A549 (cell line): Measurements from ENCODE around the gene COMMD10. TPM values are rescaled to one million over a fixed set of nuclear protein-coding genes. Genes with fewer than 3 reads are reported as not detected.

Experiments used
- ATAC-seq, 2 experiments: fragments of 200-7000 bp in 1 of 2; fragments of >200 bp in 1 of 2; cut with Nextera tagmentation in 1 of 2; cut with Tn5 transposase in 1 of 2; 3 replicates each; pipeline versions ENCODE4 v1.8.0 to v1.9.1; 2018 to 2020; ENCODE audit warnings: mild to moderate bottlenecking in 1 of 2, moderate library complexity in 1 of 2
- CTCF ChIA-PET: fragments of 300-600 bp; sonication (Branson Sonifier 250); formaldehyde crosslinking; extraction: SDS; loops from one replicate; lab custom pipeline; 2021; ENCODE audit warnings: antibody characterized with exemption, inconsistent platforms; lab: Yijun Ruan, JAX
- POLR2A ChIA-PET: fragments of 350-600 bp; formaldehyde crosslinking; extraction: SDS; loops from one replicate; lab custom pipeline; 2021; ENCODE audit warnings: antibody characterized with exemption, inconsistent platforms; lab: Yijun Ruan, JAX
- DNase-seq, 2 experiments: peaks; one replicate each; pipeline versions ENCODE4 v3.0.0 to v3.0.0-alpha.2; 2011 to 2016; ENCODE audit warnings: low read depth in 1 of 2, low spot score in 1 of 2
- FAIRE-seq: peaks from 2 replicates; lab custom pipeline; 2011; peaks lifted over from hg19 to GRCh38; lab: Jason Lieb, UNC
- H3K27ac ChIP-seq, 2 experiments: fragments of >200 bp; sonication (Bioruptor Twin); formaldehyde crosslinking; 3 replicates each; pipeline ENCODE4 v1.5.1; 2016 to 2017
- H3K4me1 ChIP-seq: fragments of >200 bp; sonication (Bioruptor Twin); formaldehyde crosslinking; 3 replicates; pipeline ENCODE4 v1.6.1; 2016
- H3K4me2 ChIP-seq: fragments of >200 bp; sonication (Bioruptor Twin); formaldehyde crosslinking; 3 replicates; pipeline ENCODE4 v1.6.1; 2016
- H3K4me3 ChIP-seq: fragments of >200 bp; sonication (Bioruptor Twin); formaldehyde crosslinking; 3 replicates; pipeline ENCODE4 v1.5.1; 2016
- H3K9me3 ChIP-seq: fragments of >200 bp; sonication (Bioruptor Twin); formaldehyde crosslinking; 3 replicates; pipeline ENCODE4 v1.6.1; 2016
- ATOH8 ChIP-seq: fragments of 250-450 bp; sonication (Bioruptor Pico); IDR thresholded peaks from 2 replicates; pipeline ENCODE4 v1.5.0; 2020; ENCODE audit warnings: low read depth, mild to moderate bottlenecking, moderate library complexity
- BCL3 ChIP-seq: fragments of >200 bp; sonication (Bioruptor Twin); formaldehyde crosslinking; IDR thresholded peaks from 3 replicates; pipeline ENCODE4 v1.6.1; 2016
- BHLHE40 ChIP-seq: IDR thresholded peaks from 2 replicates; pipeline ENCODE4 v1.6.1; 2012; ENCODE audit warnings: low read depth, low read length, inconsistent platforms
- CBX2 ChIP-seq: fragments of 200-600 bp; sonication (generic); IDR thresholded peaks from 2 replicates; pipeline ENCODE4 v1.6.1; 2016; ENCODE audit warnings: low read depth, mild to moderate bottlenecking, borderline replicate concordance
- CBX8 ChIP-seq: fragments of 200-600 bp; sonication (generic); IDR thresholded peaks from 2 replicates; pipeline ENCODE4 v1.6.1; 2016
- CEBPB ChIP-seq, 2 experiments: fragments of >200 bp in 1 of 2; sonication (Bioruptor Twin) in 1 of 2; formaldehyde crosslinking in 1 of 2; IDR thresholded peaks; 2 replicates each; pipeline ENCODE4 v1.6.1; 2012 to 2016
- CHD2 ChIP-seq: fragments of 150-350 bp; IDR thresholded peaks from 2 replicates; pipeline ENCODE4 v1.6.1; 2014; ENCODE audit warnings: low read length; ENCODE audit not compliant: partially characterized antibody
- CHD4 ChIP-seq: fragments of 200-600 bp; sonication (generic); IDR thresholded peaks from 2 replicates; pipeline ENCODE4 v1.6.1; 2016; ENCODE audit warnings: antibody characterized with exemption, mild to moderate bottlenecking, borderline replicate concordance
- EHMT2 ChIP-seq: fragments of 200-600 bp; sonication (generic); IDR thresholded peaks from 2 replicates; pipeline ENCODE4 v1.6.1; 2016; ENCODE audit warnings: antibody characterized with exemption, low read depth, mild to moderate bottlenecking, moderate library complexity
- ELK1 ChIP-seq: fragments of 150-350 bp; IDR thresholded peaks from 2 replicates; pipeline ENCODE4 v1.6.1; 2014; ENCODE audit warnings: low read depth, mild to moderate bottlenecking, low read length
- ESRRA ChIP-seq: fragments of 150-350 bp; IDR thresholded peaks from 2 replicates; pipeline ENCODE4 v1.6.1; 2014; ENCODE audit warnings: mild to moderate bottlenecking, low read length, borderline replicate concordance
- FOSL2 ChIP-seq, 2 experiments: fragments of 450-650 bp in 1 of 2; fragments of >200 bp in 1 of 2; sonication (Bioruptor Twin) in 1 of 2; formaldehyde crosslinking; IDR thresholded peaks; 2 replicates each; pipeline versions ENCODE4 v1.5.0 to v1.6.1; 2016 to 2020; ENCODE audit warnings: mild to moderate bottlenecking in 1 of 2, moderate library complexity in 1 of 2
- FOXS1 ChIP-seq: fragments of 250-450 bp; sonication (Bioruptor Pico); IDR thresholded peaks from 2 replicates; pipeline ENCODE4 v1.5.0; 2020; ENCODE audit warnings: mild to moderate bottlenecking, moderate library complexity
- KDM1A ChIP-seq: fragments of 200-600 bp; sonication (generic); IDR thresholded peaks from 2 replicates; pipeline ENCODE4 v1.6.1; 2016; ENCODE audit warnings: low read depth, mild to moderate bottlenecking
- MAZ ChIP-seq: fragments of 150-350 bp; IDR thresholded peaks from 2 replicates; pipeline ENCODE4 v1.6.1; 2014; ENCODE audit warnings: antibody characterized with exemption, low read depth, low read length, borderline replicate concordance
- MYC ChIP-seq: IDR thresholded peaks from 2 replicates; pipeline ENCODE4 v1.6.1; 2012; ENCODE audit warnings: mild to moderate bottlenecking, inconsistent platforms, low read length, improper control_type of control experiment, borderline replicate concordance
- NFE2L2 ChIP-seq: fragments of 150-350 bp; conservative IDR thresholded peaks from 2 replicates; pipeline ENCODE4 v1.6.1; 2014; ENCODE audit warnings: low read length
- NR3C1 ChIP-seq: fragments of >200 bp; sonication (Bioruptor Twin); formaldehyde crosslinking; IDR thresholded peaks from 3 replicates; pipeline ENCODE4 v1.6.1; 2017
- PHF8 ChIP-seq: fragments of 200-600 bp; sonication (generic); IDR thresholded peaks from 2 replicates; pipeline ENCODE4 v1.6.1; 2016; ENCODE audit warnings: low read depth, mild to moderate bottlenecking, antibody characterized with exemption, moderate library complexity, borderline replicate concordance
- RARB ChIP-seq: fragments of 250-450 bp; sonication (Bioruptor Pico); IDR thresholded peaks from 2 replicates; pipeline ENCODE4 v1.8.0; 2021; ENCODE audit warnings: mild to moderate bottlenecking, moderate library complexity
- RCOR1 ChIP-seq: fragments of 150-350 bp; IDR thresholded peaks from 2 replicates; pipeline ENCODE4 v1.6.1; 2014; ENCODE audit warnings: antibody characterized with exemption, low read length, low read depth
- SMC3 ChIP-seq: fragments of >200 bp; sonication (Bioruptor Twin); formaldehyde crosslinking; IDR thresholded peaks from 3 replicates; pipeline ENCODE4 v1.6.1; 2018; ENCODE audit warnings: inconsistent platforms
- TFCP2L1 ChIP-seq: fragments of 250-450 bp; sonication (Bioruptor Pico); IDR thresholded peaks from 2 replicates; pipeline ENCODE4 v1.5.0; 2021; ENCODE audit warnings: mild to moderate bottlenecking
- ZC3H11A ChIP-seq: fragments of 450-650 bp; IDR thresholded peaks from 2 replicates; pipeline ENCODE4 v1.6.1; 2014; ENCODE audit warnings: antibody characterized with exemption, mild to moderate bottlenecking
- ZNF302 ChIP-seq: fragments of 250-450 bp; sonication (Bioruptor Pico); IDR thresholded peaks from 2 replicates; pipeline ENCODE4 v1.9.0; 2021; ENCODE audit warnings: inconsistent platforms, mild to moderate bottlenecking, moderate library complexity
- ZSCAN20 ChIP-seq: fragments of 250-450 bp; sonication (Bioruptor Pico); IDR thresholded peaks from 2 replicates; pipeline ENCODE4 v1.8.0; 2022; ENCODE audit warnings: mild to moderate bottlenecking, moderate library complexity
- WGBS: methylation state at CpG from one replicate; pipeline ENCODE4 v1.1.6; 2017; ENCODE audit errors: missing lambda C conversion rate; 5-methylcytosine and 5-hydroxymethylcytosine counted together
- polyA plus RNA-seq, 4 experiments: library from polyadenylated mRNA; depleted of rRNA in 3 of 4; stranded (reverse); fragments of >200 nt; fragmentation: RNase III in 1 of 4; extraction: RNeasy Plus Mini Kit Qiagen cat#74134 plus additional on column Dnase treatment in 1 of 4; gene quantifications; 2 replicates in 3 of 4; 3 replicates in 1 of 4; pipeline ENCODE4 v1.2.3, GENCODE V29; 2011 to 2017
- TF ChIP-seq, protein P1 (sequence below): fragments of 450-650 bp; IDR thresholded peaks from 2 replicates; pipeline ENCODE4 v1.6.1; 2014; ENCODE audit warnings: antibody characterized with exemption
- TF ChIP-seq, protein P2 (sequence below): fragments of 250-450 bp; sonication (Bioruptor Pico); IDR thresholded peaks from 2 replicates; pipeline ENCODE4 v1.5.0; 2021; ENCODE audit warnings: mild to moderate bottlenecking, moderate library complexity, borderline replicate concordance
- TF ChIP-seq, protein P3 (sequence below): fragments of >200 bp; sonication (Bioruptor Twin); formaldehyde crosslinking; IDR thresholded peaks from 2 replicates; pipeline ENCODE4 v1.6.1; 2016

Gene COMMD10
- polyA plus RNA-seq, 2 of the 4 experiments (the other 2 are of a cell fraction), result 40.2 to 63.9 TPM

DNA sequence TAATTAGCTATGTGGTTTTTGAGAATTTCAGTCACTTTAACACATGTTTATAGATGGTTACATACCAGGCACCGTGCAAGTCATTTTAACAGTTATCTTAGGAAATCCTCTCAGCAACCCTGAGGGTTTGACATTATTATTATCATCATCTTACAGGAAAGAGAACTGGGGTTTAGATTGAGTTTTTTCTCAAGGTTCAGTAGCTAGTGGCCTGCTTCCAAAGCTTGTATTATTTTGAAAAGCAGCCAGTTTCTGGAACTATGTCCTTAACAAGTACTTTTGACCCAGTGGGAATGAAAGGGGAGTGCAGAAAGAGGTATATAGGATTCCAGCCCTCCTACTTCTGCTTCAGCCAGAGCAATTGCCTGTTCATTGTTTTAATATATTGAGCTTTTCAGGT, 157.5 kb downstream of the COMMD10 start:
- DNase-seq, result no peak
- no peak overlapping the region for H3K4me2 ChIP-seq
- H3K4me3 ChIP-seq, result no peak overlapping the region
- H3K4me1 ChIP-seq, result no peaks in the 10 kb centered on the region
- 90% methylated on average over 1 of the region's 1 CpG for WGBS
- TF ChIP-seq PHF8, result no peak
- TF ChIP-seq FOXS1 (CRISPR knock-in tag), result no peak
- no peak for TF ChIP-seq ZSCAN20 (CRISPR knock-in tag)
- TF ChIP-seq, protein P1, sequence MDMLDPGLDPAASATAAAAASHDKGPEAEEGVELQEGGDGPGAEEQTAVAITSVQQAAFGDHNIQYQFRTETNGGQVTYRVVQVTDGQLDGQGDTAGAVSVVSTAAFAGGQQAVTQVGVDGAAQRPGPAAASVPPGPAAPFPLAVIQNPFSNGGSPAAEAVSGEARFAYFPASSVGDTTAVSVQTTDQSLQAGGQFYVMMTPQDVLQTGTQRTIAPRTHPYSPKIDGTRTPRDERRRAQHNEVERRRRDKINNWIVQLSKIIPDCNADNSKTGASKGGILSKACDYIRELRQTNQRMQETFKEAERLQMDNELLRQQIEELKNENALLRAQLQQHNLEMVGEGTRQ, result no peak
- no peak for TF ChIP-seq ZC3H11A
- no peak for TF ChIP-seq RCOR1
- TF ChIP-seq, protein P2, sequence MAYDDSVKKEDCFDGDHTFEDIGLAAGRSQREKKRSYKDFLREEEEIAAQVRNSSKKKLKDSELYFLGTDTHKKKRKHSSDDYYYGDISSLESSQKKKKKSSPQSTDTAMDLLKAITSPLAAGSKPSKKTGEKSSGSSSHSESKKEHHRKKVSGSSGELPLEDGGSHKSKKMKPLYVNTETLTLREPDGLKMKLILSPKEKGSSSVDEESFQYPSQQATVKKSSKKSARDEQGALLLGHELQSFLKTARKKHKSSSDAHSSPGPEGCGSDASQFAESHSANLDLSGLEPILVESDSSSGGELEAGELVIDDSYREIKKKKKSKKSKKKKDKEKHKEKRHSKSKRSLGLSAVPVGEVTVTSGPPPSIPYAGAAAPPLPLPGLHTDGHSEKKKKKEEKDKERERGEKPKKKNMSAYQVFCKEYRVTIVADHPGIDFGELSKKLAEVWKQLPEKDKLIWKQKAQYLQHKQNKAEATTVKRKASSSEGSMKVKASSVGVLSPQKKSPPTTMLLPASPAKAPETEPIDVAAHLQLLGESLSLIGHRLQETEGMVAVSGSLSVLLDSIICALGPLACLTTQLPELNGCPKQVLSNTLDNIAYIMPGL, result no peak
- no peak for TF ChIP-seq SMC3
- TF ChIP-seq ATOH8 (CRISPR knock-in tag), result no peak
- TF ChIP-seq MAZ, result no peak
- no peak for TF ChIP-seq CBX2
- no peak for TF ChIP-seq ESRRA
- no peak for TF ChIP-seq BCL3
- no peak for TF ChIP-seq ELK1
- no peak for TF ChIP-seq ZNF302 (CRISPR knock-in tag)
- no peak for TF ChIP-seq EHMT2
- no peak for TF ChIP-seq NFE2L2
- TF ChIP-seq TFCP2L1, result no peak
- H3K9me3 ChIP-seq, result peaks cover 13% of the 10 kb centered on the region
- CTCF ChIA-PET, result interaction anchor here (0.5 kb wide), 1 partner anchor 10 kb away, joined by 6 read pairs; no protein-coding TSS in a partner anchor
- POLR2A ChIA-PET, result no interaction called here
- ATAC-seq, result no peak
- H3K27ac ChIP-seq, result no peak overlapping the region
- FAIRE-seq, result no peak

- no peaks in the 10 kb centered on the region for H3K4me1 ChIP-seq
- WGBS, result 96% methylated on average over 3 of the region's 3 CpGs
- H3K4me2 ChIP-seq, result no peak overlapping the region
- peaks cover 13% of the 10 kb centered on the region for H3K9me3 ChIP-seq
- ChIA-PET CTCF (interaction anchor here (0.6 kb wide), 1 partner anchor 1680 kb away, joined by 4 read pairs; no protein-coding TSS in a partner anchor), POLR2A (no interaction called here)
- H3K4me3 ChIP-seq, result no peak overlapping the region
- H3K27ac ChIP-seq, result no peak overlapping the region
- DNase-seq (no peak), FAIRE-seq (no peak), ATAC-seq (no peak)
- TF ChIP-seq CEBPB (IDR thresholded peaks at IDR 0.05) (no peak), NR3C1 (no peak), ZSCAN20 (CRISPR knock-in tag) (no peak), CBX8 (no peak), MYC (no peak), TFCP2L1 (no peak), FOSL2 (IDR thresholded peaks at IDR 0.05) (no peak), FOSL2 (CRISPR knock-in tag; IDR thresholded peaks at IDR 0.05) (no peak), ZNF302 (CRISPR knock-in tag) (no peak), KDM1A (no peak), EHMT2 (no peak), CHD2 (no peak), CHD4 (no peak), RARB (CRISPR knock-in tag) (no peak), BHLHE40 (no peak)
- TF ChIP-seq, protein P1, result no peak
- TF ChIP-seq, protein P3, sequence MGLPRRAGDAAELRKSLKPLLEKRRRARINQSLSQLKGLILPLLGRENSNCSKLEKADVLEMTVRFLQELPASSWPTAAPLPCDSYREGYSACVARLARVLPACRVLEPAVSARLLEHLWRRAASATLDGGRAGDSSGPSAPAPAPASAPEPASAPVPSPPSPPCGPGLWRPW, result no peak
Measured at GRCh38 chr5:116248432-116248831, 163.6 kb downstream of the COMMD10 start.
